Spleen (tissue), 7 donors: ENCODE data around the gene LRMDA.

Source experiments
- CTCF ChIP-seq, 11 experiments: fragments of 200-600 bp in 7 of 11; fragments of 450-650 bp in 4 of 11; sonication (generic) in 4 of 11; IDR thresholded peaks in 8 of 11; conservative IDR thresholded peaks in 3 of 11; 1 replicate in 7 of 11; 2 replicates in 4 of 11; pipeline versions ENCODE4 v1.4.0 to v1.8.0; 2016 to 2021; ENCODE audit warnings: antibody characterized with exemption in 11 of 11, inconsistent platforms in 4 of 11, mild to moderate bottlenecking in 1 of 11
- POLR2A ChIP-seq, 3 donors: fragments of 450-650 bp; IDR thresholded peaks; one replicate each; pipeline ENCODE4 v1.5.1; 2017; ENCODE audit warnings: antibody characterized with exemption in 3 of 3, mild to moderate bottlenecking in 1 of 3
- donor health status: DM: no; HTN: no; CAD: no; lungs with moderate emphysema.
- donor health status: DM: no; HTN: no; CAD: no.
- donor health status: DM: no; HTN: no; CAD: no.

GRCh38 chr10:75763652-75764051 is 332.2 kb downstream of the LRMDA start:
- TF ChIP-seq POLR2A (IDR thresholded peaks at IDR 0.05) (no peak), CTCF (IDR thresholded peaks at IDR 0.05 in 8 of 11, conservative IDR thresholded peaks at IDR 0.05 in 3 of 11) (no peak)
